ELF-1 (cell line): ENCODE measurements around the gene CHP1.
"Not testable (repeated sequence)": the region's sequence is repeated elsewhere in the genome, so short reads cannot be mapped to it uniquely, and the experiment has no call there.

ENCODE experiments used
- DNase-seq: peaks from one replicate; pipeline ENCODE4 v3.0.0-alpha.2; 2016; ENCODE audit warnings: low read depth, low spot score

Gene CHP1

GRCh38 chr15:41256577-41257038 is 25.5 kb downstream of the CHP1 start:
- DNase-seq = no peak

GRCh38 chr15:41258750-41259471 is 27.8 kb downstream of the CHP1 start:
- no peak for DNase-seq

- DNase-seq = no peak
Measured at GRCh38 chr15:41259546-41260189, 28.6 kb downstream of the CHP1 start.

GRCh38 chr15:41260924-41261323 is 29.9 kb downstream of the CHP1 start:
- not testable (repeated sequence) for DNase-seq

- no peak for DNase-seq
Measured at GRCh38 chr15:41262571-41262970, 31.5 kb downstream of the CHP1 start.

GRCh38 chr15:41263891-41264351 is 32.9 kb downstream of the CHP1 start:
- peak; percentile 25 for DNase-seq

GRCh38 chr15:41269887-41270286 is 38.8 kb downstream of the CHP1 start:
- no peak for DNase-seq

- DNase-seq = no peak
Measured at GRCh38 chr15:41276831-41277230, 45.8 kb downstream of the CHP1 start.

- no peak for DNase-seq
Measured at GRCh38 chr15:41278319-41278718, 47.3 kb downstream of the CHP1 start.

- DNase-seq = no peak
Measured at GRCh38 chr15:41279535-41280283, 48.6 kb downstream of the CHP1 start.

GRCh38 chr15:41281236-41281635 is 50.2 kb downstream of the CHP1 start:
- DNase-seq = no peak

GRCh38 chr15:41282436-41282835 is 51.4 kb downstream of the CHP1 start:
- DNase-seq = not testable (repeated sequence)

GRCh38 chr15:41282980-41283652 is 52.0 kb downstream of the CHP1 start:
- DNase-seq = peak; percentile 23

GRCh38 chr15:41283653-41284426 is 52.8 kb downstream of the CHP1 start:
- peak; percentile 99 for DNase-seq

GRCh38 chr15:41284427-41285177 is 53.5 kb downstream of the CHP1 start:
- DNase-seq = no peak

- peak; percentile 58 for DNase-seq
Measured at GRCh38 chr15:41285285-41285684, 54.2 kb downstream of the CHP1 start.

GRCh38 chr15:41286665-41287333 is 55.7 kb downstream of the CHP1 start:
- no peak for DNase-seq

GRCh38 chr15:41288464-41288863 is 57.4 kb downstream of the CHP1 start:
- no peak for DNase-seq

GRCh38 chr15:41289953-41290352 is 58.9 kb downstream of the CHP1 start:
- no peak for DNase-seq
